HG02763 (cell line): ENCODE data around the gene RPL9.
A peak's percentile ranks its signal among the peaks of the same experiment; 100 is the strongest.
"Not testable (repeated sequence)": the region's sequence is repeated elsewhere in the genome, so short reads cannot be mapped to it uniquely, and the experiment has no call there.

Experiments
- ATAC-seq: cut with Tn5 transposase; IDR thresholded peaks from one replicate; pipeline ENCODE4 v1.9.1; 2021; ENCODE audit warnings: mild to moderate bottlenecking, moderate library complexity; ENCODE audit not compliant: unreplicated experiment

Gene RPL9

DNA sequence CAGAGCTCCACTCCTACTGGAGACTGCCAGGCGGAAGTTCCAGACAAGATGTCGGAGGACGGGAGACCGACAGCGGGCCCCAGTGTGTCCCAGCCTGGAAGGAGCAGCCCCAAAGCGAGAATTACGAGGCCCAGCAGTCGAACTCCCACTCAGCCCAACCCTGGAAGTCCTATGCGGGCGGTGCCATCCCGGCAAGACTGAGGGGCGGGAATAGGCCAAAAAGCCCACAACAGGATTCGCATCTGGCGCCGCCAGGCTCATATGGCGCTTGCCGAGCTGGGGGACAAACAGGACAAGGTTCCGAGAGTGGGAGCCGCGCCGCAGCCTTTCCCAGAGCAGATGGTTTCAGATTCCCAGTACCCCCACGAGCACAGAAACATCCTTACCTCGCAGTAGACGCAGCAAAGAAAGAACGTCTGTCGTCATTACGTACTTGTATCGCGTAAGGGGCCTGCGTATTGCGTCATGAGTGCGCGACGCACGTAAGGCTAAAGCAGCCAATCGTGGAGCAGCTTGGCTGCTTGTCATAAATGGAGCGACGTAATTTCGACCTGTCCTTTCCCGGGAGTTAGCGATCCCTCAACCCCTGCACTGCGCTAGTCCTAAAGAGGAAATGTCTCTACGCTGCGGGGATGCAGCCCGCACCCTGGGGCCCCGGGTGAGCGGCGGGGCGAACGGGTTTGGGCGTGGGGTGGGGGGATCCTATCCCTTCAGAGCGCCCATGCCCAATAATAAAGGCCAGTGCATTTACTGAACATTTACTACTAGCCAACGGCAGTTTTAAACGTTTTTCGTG lies at the start of gene RPL9, which contains the start of gene LIAS:
Gene RPL9 (minus strand): TSS at position 418 of the 796 bp plus-strand sequence. CDS start 483 bp downstream, outside the sequence.
Gene LIAS (plus strand): TSS at position 552 of the 796 bp plus-strand sequence. CDS start 62 bp downstream, at position 614.
- peak; percentile 90 for ATAC-seq

DNA sequence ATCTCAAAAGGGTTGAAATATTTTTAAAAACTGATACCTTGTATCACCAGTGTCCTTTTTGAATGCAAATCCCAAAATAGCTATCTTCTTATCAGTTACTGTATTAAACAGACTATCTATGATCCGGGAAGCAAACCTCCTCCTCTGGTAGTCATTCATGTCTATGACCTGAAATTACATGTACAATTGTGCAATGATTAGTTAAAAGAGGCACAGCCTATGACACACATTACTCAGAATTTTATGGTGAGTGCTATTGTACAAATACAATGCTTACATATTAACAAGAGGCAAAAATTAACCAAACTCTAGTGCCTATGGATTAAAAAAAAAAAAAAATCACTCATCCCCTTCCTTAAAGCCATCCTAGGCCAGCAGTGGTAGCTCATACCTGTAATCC lies 46.9 kb upstream of the RPL9 start:
- no peak for ATAC-seq

DNA sequence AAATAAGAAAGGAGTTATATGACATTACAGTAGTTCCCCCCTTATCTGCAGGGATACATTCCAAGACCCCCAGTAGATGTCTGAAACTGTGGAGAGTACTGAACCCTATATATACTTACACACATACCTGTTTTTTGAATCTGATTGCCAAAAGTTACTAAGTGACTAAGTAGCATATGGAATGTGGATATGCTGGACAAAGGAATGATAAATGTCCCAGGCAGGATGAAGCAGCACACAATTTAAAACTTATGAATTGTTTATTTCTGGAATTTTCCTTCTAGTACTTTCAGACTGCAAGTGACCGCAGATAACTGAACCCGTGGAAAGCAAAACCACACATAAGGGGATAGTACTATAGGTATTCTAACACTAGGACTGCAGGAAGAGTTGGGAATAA lies 45.8 kb upstream of the RPL9 start:
- ATAC-seq: no peak

DNA sequence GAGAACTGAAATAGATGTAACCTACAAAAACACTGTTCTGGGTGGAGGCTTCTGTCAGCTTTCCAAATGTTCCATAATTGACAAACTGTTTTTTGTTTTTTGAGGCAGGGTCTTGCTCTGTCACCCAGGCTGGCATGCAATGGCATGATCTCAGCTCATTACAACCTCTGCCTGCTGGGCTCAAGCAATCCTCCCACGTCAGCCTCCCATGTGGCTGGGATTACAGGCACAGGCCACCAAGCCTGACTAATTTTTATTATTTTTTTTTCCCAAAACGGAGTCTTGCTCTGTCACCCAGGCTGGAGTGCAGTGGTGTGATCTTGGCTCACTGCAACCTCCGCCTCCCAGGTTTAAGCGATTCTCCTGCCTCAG lies 43.9 kb upstream of the RPL9 start:
- not testable (repeated sequence) for ATAC-seq

DNA sequence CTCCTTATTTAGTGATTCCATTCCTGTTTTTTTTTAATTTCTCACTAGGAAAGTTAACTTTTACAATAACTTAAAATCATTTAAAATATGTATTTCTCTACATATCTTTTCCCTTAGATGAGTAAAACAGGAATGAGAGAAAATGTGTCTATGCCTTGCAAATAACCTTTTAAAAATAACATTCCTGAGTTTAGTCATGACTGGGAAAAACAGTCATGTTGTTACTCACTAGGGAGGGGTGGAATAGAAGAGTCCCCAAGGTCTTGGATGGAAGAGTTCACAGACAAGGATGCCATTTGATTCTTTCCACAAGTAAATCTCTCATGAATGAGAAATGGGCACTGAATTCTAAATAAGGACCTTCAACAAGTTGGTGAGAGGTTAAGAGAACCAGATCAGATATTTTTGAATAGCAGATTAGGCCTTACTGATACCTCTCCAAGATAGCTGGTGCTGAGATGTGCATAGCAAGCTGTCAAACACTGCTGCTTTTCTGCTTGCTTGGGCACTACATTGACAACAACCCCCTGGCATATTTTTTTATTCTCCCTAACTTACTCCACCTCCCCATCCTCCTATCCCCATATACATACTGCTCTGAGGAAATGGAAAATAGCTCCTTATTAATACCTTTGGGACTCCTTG lies 43.4 kb upstream of the RPL9 start:
- ATAC-seq: no peak

DNA sequence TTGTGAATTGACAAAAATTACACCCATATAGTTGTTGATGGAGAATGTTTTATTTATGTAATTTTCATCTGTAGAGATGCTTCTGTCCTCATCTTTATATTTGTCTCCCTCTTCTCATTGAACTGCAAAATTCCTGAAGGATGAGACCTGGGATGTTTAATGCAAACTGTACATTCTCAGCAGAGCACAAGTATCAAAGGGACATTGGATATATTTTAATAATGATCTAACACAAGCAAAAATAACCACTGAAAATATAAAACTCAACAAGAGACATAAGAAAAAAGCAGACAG lies 40.0 kb upstream of the RPL9 start:
- no peak for ATAC-seq

DNA sequence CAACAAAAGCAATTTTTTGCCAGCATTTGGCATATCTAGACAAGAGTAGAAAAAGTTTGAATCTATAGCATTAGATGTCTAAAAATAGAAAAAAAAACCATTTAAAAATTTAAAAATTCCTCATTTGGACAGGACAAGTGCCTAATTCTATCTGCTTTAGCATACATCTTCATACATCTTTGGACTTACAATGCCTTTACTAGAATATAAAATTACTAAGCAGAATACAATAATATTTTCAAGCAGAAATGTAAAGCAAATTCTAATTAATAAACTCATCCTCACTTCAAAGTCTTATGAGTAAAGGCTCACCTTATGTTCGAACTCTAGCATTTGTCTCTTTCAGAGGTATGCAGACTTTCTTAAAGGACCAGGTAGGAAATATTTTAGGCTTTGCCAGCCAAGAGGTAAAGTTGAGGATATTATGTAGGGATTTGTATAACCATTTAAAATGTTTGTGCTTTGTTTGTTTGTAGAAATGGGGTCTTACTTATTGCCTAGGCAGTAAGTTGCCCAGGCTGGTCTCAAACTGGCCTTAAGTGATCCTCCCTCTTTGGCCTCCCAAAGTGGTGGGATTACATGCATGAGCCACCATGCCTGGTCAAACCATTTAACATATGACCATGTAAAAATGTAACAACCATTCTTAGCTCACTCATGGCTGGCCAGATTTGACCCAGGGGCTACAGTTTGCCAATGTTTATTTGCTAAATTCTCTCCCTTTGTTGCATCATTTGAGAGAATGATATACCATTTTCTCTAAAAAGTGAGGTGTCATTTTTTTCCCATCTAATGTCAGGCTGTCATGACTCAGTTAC lies 39.4 kb upstream of the RPL9 start:
- ATAC-seq: no peak

DNA sequence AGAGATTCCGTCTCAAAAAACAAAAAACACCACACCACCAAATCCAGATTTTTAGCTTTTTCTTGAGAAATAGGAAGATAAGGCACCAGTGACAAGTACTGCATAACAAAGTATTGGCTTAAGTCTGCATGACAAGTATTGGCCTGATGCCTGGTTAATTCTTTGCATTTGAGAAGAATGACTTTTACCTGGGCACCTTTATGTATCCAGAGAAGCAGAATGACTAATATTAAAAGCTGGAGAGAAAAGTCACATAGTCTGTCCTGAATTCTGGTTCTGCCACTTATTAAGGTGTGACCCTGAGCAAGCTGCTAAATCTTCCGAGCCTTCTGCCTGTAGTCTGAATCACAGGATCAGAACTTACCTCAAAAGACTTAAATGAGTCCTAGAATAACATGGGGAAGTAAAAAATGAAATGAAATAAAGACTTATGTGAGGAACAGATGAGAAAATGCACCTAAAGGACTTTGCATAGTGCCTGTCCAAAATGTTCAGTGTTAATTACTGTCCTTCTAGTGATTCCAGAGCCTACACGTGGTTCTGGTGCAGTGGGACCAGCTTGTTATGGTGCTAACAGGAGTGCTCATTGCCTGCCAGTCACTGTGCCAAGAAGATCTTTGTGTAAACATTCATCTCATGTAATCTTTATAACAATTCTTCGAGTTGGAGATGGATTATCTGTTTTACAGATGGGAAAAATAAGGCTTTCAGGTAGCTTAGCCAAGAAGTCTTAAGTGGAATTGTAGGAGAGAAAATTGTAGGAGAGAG lies 36.9 kb upstream of the RPL9 start:
- ATAC-seq: no peak

DNA sequence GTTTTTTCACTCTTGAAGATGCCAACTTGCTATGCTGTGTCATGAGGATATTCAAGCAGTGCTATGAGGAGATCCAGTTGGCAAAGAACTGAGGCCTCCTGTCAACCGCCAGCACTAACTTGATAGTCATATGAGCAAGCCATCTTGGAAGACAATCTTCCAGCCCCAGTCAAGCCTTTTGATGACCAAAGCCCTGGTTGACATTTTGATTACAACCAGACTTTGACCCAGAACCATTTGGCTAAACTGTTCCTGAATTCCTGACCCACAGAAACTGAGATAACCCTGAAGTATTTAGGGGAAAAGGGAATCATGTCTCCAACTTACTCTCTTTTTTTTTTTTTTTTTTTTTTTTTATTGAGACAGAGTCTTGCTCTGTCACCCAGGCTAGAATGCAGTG lies 35.6 kb upstream of the RPL9 start:
- no peak for ATAC-seq

DNA sequence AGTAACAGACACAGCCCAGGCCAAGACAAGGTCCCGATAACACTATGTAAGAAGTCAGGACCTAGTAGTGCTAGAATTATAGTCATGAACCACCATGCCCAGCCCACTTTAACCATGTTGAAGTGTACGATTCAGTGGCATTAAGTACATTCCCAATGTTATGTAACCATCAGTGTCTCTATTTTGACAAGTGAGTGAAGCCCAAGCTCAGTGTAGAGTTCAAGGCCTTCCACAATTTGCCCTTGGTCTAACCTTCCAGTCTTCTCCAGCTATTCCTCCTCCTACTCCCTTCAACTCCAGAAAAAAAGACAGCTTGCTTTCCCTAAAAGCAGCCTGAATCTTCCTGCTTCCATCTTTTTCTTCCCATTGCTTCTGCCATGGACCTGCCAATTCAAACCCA lies 31.6 kb upstream of the RPL9 start:
- no peak for ATAC-seq

DNA sequence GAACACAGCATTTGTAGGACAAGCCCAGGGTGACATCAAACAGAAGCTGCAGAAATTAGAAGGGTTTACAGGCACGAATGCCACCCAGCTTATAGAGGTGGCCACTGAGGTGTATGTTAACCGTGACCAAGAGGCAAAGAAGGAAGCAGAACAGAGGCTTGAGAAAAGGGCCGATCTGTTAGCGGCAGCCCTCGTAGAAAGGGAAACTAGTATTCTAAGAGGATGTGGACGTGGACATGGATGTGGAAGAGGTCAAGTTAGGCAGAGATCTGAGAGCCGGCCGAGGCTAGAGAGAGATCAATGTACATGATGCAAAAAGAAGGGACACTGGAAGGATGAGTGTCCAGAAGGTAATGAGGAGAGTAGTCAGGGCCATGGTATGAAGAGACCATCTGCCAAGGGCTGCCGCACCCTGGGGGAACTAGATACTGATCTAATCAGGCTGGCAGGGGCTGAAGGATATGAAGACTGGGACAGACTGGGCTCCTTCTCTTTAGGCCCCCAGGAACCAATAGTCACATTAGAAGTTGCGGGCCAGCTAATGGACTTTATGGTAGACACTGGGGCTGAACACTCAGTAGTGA lies 27.6 kb upstream of the RPL9 start:
- no peak for ATAC-seq

DNA sequence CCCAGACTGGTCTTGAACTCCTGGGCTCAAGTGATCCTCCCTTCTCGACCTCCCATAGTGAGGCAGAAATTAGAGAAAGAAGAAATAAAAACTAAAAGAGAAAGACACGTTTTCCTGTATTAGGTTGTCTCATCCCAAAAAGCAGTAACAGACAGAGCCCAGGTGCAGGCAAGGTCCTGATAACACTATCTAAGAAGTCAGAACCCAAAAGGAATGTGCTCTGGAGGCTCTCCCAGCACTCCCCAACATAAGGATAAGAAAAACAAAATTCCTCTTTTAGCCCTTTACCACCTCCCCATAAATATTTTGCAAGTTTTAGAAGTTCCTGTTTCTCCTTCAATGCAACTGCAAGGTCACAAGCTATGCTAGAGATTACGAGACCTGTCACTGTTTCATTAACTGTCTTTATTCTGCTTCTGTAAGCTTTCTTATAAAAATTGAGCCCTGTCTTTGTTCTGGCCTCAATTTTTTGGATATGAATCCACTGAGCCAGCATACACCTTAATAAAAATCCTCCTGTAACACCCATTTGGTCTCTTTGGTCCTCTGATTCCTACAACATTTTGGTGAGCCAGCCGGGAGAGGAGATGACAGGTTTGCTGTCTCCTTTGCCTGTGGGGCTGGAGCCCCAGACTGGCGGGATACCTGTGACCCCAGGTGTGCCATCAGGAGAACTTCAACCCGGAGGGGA lies 26.0 kb upstream of the RPL9 start:
- no peak for ATAC-seq

DNA sequence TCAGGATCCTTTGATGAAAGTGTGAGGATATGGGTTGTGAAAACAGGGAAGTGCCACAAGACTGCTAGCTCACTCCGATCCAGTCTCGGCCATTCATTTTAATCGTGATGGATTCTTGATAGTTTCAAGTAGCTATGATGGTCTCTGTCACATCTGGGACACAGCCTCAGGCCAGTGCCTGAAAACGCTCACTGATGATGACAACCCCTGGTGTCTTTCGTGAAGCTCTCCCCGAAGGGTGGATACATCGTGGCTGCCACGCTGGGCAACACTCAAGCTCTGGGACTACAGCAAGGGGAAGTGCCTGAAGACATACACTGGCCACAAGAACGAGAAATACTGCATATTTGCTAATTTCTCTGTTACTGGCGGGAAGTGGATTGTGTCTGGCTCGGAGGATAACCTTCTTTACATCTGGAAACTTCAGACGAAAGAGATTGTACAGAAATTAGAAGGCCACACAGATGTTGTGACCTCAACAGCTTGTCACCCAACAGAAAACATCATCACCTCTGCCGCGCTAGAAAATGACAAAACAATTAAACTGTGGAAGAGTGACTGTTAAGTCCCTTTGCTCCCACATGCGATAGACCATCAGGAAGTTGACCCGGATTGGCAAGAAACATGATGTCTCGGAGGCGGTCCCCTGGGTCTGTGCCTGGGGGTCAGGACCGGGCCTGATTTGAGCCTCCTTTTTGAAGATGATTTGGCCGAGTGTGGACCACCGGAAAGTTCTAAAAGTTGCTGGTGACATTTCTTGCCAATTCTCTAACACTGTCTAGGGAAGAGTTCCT lies 22.4 kb upstream of the RPL9 start:
- ATAC-seq: no peak

DNA sequence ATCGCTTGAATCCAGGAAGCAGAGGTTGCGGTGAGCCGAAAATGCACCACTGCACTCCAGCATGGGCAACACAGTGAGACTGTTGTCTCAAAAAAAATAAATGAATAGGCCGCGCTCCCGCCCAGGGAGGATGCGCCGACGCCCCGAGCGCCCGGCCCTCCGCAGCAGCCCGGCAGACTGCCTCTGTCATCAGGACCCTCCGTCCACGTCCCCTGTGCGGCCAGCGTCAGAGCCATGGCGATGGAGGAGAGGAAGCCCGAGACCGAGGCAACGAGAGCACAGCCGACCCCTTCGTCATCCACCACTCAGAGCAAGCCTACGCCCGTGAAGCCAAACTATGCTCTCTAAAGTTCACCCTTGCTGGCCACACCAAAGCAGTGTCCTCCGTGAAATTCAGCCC lies 21.5 kb upstream of the RPL9 start:
- ATAC-seq: no peak

DNA sequence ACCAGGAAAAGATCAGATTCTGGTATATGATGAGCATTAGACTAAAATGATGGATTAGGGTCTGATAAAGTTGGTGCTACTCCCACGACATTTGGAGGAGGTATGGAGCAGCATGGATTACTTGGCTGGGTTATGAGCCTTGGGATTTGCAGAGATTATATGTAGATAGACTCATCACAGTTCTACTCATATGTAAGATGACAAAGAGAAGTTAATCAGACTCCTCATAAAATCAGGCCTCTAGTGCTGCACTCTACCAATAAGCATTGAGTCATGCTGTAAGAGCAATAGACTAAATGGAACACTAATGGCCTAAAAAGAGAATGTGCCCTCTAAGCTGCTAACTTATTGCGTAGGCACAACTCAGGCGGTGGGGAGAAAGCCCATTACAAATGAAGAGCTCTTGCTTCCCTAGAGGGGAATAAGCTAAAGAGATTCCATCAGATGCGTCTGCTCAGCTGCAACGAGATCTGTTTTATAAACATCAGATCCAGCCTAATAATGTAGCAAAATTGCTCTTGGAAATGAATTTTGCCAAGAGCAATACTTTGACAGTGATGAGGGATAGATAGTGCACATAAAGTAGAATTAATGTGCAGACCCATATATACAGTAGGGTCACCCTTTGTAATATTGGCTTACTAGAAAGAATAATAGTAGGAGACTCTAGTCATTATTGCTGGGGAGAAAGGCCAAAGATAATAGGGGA lies 17.6 kb upstream of the RPL9 start:
- no peak for ATAC-seq

DNA sequence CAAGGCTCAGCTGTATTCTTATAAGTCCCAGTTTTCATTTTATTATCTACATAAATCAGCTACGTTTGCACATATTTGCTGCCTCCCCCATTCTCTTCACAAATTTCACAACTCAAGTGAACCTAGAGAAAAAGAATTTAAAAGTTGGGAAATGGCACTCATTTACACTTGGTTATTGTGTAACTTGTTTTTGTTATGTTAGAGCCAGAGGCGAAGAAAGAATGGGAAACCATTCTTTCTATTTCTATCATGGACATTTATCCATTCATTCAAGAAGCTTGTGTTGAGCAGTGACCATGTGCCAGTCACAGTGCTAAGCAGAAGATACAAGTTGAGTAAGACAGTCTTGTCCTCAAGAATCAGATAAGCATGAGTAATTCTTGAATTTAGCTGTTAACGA lies 13.7 kb upstream of the RPL9 start:
- ATAC-seq: no peak

DNA sequence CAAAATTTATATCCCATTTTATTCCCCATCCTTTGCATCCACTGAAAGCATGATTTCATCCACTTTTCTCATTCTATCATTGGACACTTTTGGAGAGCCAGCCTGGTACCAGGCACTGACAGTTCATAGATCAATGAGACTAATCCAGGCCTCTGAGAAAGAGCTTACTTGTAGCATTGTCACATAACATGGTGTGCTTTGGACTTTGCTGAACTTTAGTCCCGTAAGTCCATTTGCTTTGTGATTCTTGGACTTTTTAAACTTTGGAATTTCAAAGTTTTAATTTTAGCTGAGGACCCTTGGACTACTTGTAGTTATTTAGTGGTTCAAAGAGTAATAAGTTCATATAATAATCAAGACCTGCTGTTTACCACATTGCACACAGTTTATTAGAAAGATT lies 11.7 kb upstream of the RPL9 start:
- ATAC-seq: no peak

DNA sequence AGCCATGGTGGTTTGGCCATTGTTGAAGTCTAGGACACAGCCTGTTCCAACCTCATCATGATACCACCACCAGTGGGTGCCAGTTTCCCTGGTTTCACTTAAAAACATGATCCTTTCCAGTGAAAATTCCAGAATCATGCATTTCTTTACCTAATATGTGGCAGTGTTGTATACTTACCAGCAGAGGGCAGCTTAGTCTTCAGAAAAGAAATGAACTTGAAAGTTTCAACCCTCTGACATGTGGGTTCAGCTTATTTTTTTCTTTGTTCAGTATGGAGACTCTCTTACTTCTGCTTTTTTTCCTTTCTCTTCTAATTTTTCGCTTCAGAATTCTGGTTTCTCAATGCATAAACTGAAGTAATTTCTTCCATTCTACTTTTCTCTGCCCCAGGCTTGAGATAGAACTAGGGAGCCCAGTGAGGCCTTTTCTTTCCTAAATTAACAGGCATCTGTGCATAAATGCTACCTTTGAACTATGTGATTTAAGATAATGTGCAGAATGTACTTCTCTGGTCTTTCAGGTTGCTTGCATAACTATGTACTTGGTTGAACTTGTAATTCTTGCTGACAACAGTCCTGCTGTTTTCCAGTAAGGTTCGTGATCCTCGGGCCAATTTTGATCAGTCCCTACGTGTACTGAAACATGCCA lies 10.8 kb upstream of the RPL9 start:
- ATAC-seq: peak; percentile 80
